ENCODE data around the gene NR4A3.
"Not testable (repeated sequence)": the region's sequence is repeated elsewhere in the genome, so short reads cannot be mapped to it uniquely, and the experiment has no call there.

Gene NR4A3

GRCh38 chr9:99828417-99829176 is 6.9 kb downstream of the NR4A3 start:
- Histone ChIP-seq H3K4me3 (no peak overlapping the region), H3K27ac (no peak overlapping the region)

GRCh38 chr9:99831857-99832557 is 10.3 kb downstream of the NR4A3 start:
- H3K27ac ChIP-seq, result no peak overlapping the region
- H3K4me3 ChIP-seq, result no peak overlapping the region

GRCh38 chr9:99832558-99832864 is 10.8 kb downstream of the NR4A3 start:
- Histone ChIP-seq H3K27ac (no peak overlapping the region), H3K4me3 (no peak overlapping the region)

- H3K4me3 ChIP-seq, result no peak overlapping the region
Observed at GRCh38 chr9:99833735-99834134, 12.1 kb downstream of the NR4A3 start.

GRCh38 chr9:99834474-99834873 is 12.8 kb downstream of the NR4A3 start:
- Histone ChIP-seq H3K27ac (no peak overlapping the region), H3K4me3 (no peak overlapping the region)

More at GRCh38 chr9:99833735-99834134, 12.1 kb downstream of the NR4A3 start:
- H3K27ac ChIP-seq, result no peak overlapping the region

GRCh38 chr9:99835142-99835541 is 13.5 kb downstream of the NR4A3 start:
- Histone ChIP-seq H3K4me3 (no peak overlapping the region), H3K27ac (no peak overlapping the region)

- Histone ChIP-seq H3K27ac (no peak overlapping the region), H3K4me3 (no peak overlapping the region)
Observed at GRCh38 chr9:99835581-99835980, 13.9 kb downstream of the NR4A3 start.

GRCh38 chr9:99840072-99840471 is 18.4 kb downstream of the NR4A3 start:
- Histone ChIP-seq H3K4me3 (no peak overlapping the region), H3K27ac (no peak overlapping the region)

- H3K4me3 ChIP-seq, result no peak overlapping the region
- no peak overlapping the region for H3K27ac ChIP-seq
Observed at GRCh38 chr9:99845063-99845462, 23.4 kb downstream of the NR4A3 start.

GRCh38 chr9:99848447-99848846 is 26.8 kb downstream of the NR4A3 start:
- Histone ChIP-seq H3K4me3 (no peak overlapping the region), H3K27ac (no peak overlapping the region)

GRCh38 chr9:99850736-99851499 is 29.2 kb downstream of the NR4A3 start:
- peak overlapping the region in 1 of 21 experiments; percentile 47 for H3K27ac ChIP-seq

GRCh38 chr9:99851500-99851822 is 29.8 kb downstream of the NR4A3 start:
- H3K27ac ChIP-seq, result peak overlapping the region in 1 of 21 experiments; percentile 47
- no peak overlapping the region for H3K4me3 ChIP-seq

More at GRCh38 chr9:99850736-99851499, 29.2 kb downstream of the NR4A3 start:
- no peak overlapping the region for H3K4me3 ChIP-seq

GRCh38 chr9:99852617-99853016 is 30.9 kb downstream of the NR4A3 start:
- Histone ChIP-seq H3K4me3 (no peak overlapping the region), H3K27ac (no peak overlapping the region)

GRCh38 chr9:99855467-99856176 is 33.9 kb downstream of the NR4A3 start:
- no peak overlapping the region for H3K27ac ChIP-seq

GRCh38 chr9:99857576-99857975 is 35.9 kb downstream of the NR4A3 start:
- H3K4me3 ChIP-seq, H3K27ac ChIP-seq: not testable (repeated sequence)

More at GRCh38 chr9:99855467-99856176, 33.9 kb downstream of the NR4A3 start:
- no peak overlapping the region for H3K4me3 ChIP-seq

- no peak overlapping the region for H3K4me3 ChIP-seq
- H3K27ac ChIP-seq, result no peak overlapping the region
Observed at GRCh38 chr9:99858087-99858486, 36.4 kb downstream of the NR4A3 start.

GRCh38 chr9:99859243-99859980 is 37.7 kb downstream of the NR4A3 start:
- no peak overlapping the region for H3K4me3 ChIP-seq
- no peak overlapping the region for H3K27ac ChIP-seq

- Histone ChIP-seq H3K27ac (no peak overlapping the region), H3K4me3 (no peak overlapping the region)
Observed at GRCh38 chr9:99860266-99860665, 38.6 kb downstream of the NR4A3 start.

- no peak overlapping the region for H3K4me3 ChIP-seq
- no peak overlapping the region for H3K27ac ChIP-seq
Observed at GRCh38 chr9:99863955-99864354, 42.3 kb downstream of the NR4A3 start.

- Histone ChIP-seq H3K27ac (no peak overlapping the region), H3K4me3 (no peak overlapping the region)
Observed at GRCh38 chr9:99866398-99866797, 44.7 kb downstream of the NR4A3 start.
